Stimulated activated CD4-positive, alpha-beta T cell treated with anti-CD3 and anti-CD28 coated beads, Interleukin-1b, Interleukin-23, amount 100 ng/mL, for 48 hours (primary cell): ENCODE measurements around the gene SACM1L.
"Not testable (repeated sequence)": the region's sequence is repeated elsewhere in the genome, so short reads cannot be mapped to it uniquely, and the experiment has no call there.

Source experiments
- DNase-seq: peaks from one replicate; pipeline ENCODE4 v3.0.0-alpha.2; 2020

Gene SACM1L

GRCh38 chr3:45742461-45743089 lies 53.4 kb downstream of the SACM1L start:
- DNase-seq = no peak

- DNase-seq = no peak
Observed at GRCh38 chr3:45746165-45746776, 57.1 kb downstream of the SACM1L start.

- no peak for DNase-seq
Observed at GRCh38 chr3:45746777-45747622, 57.8 kb downstream of the SACM1L start.

- no peak for DNase-seq
Observed at GRCh38 chr3:45748068-45748467, 58.9 kb downstream of the SACM1L start.

GRCh38 chr3:45749036-45749600 lies 59.9 kb downstream of the SACM1L start:
- not testable (repeated sequence) for DNase-seq

GRCh38 chr3:45749880-45750279 lies 60.7 kb downstream of the SACM1L start:
- no peak for DNase-seq

GRCh38 chr3:45751537-45752242 lies 62.5 kb downstream of the SACM1L start:
- no peak for DNase-seq

GRCh38 chr3:45753095-45753494 lies 63.9 kb downstream of the SACM1L start:
- no peak for DNase-seq

- no peak for DNase-seq
Observed at GRCh38 chr3:45754461-45754860, 65.3 kb downstream of the SACM1L start.

GRCh38 chr3:45756055-45756454 lies 66.9 kb downstream of the SACM1L start:
- DNase-seq = no peak

GRCh38 chr3:45757141-45757540 lies 67.9 kb downstream of the SACM1L start:
- DNase-seq = not testable (repeated sequence)

- no peak for DNase-seq
Observed at GRCh38 chr3:45758871-45759270, 69.7 kb downstream of the SACM1L start.

GRCh38 chr3:45759851-45760250 lies 70.7 kb downstream of the SACM1L start:
- no peak for DNase-seq

GRCh38 chr3:45760878-45761711 lies 71.9 kb downstream of the SACM1L start:
- peak; percentile 44 for DNase-seq

- no peak for DNase-seq
Observed at GRCh38 chr3:45761831-45762230, 72.6 kb downstream of the SACM1L start.

GRCh38 chr3:45762647-45763302 lies 73.6 kb downstream of the SACM1L start:
- no peak for DNase-seq

GRCh38 chr3:45763303-45763675 lies 74.1 kb downstream of the SACM1L start:
- no peak for DNase-seq

- no peak for DNase-seq
Observed at GRCh38 chr3:45765266-45765851, 76.2 kb downstream of the SACM1L start.

GRCh38 chr3:45765958-45766357 lies 76.8 kb downstream of the SACM1L start:
- DNase-seq = no peak

- no peak for DNase-seq
Observed at GRCh38 chr3:45771166-45771775, 82.1 kb downstream of the SACM1L start.

- no peak for DNase-seq
Observed at GRCh38 chr3:45771831-45772230, 82.6 kb downstream of the SACM1L start.
